GM21786 (cell line): ENCODE results near the gene ENTHD1.

ENCODE experiments used
- ATAC-seq: cut with Tn5 transposase; IDR thresholded peaks from one replicate; pipeline ENCODE4 v1.9.1; 2021; ENCODE audit not compliant: unreplicated experiment

The ENTHD1 gene

GRCh38 chr22:39718921-39719475 lies 174.6 kb downstream of the ENTHD1 start:
- no peak for ATAC-seq

GRCh38 chr22:39718206-39718605 lies 175.4 kb downstream of the ENTHD1 start:
- no peak for ATAC-seq

- no peak for ATAC-seq
Observed at GRCh38 chr22:39717099-39717498, 176.5 kb downstream of the ENTHD1 start.

GRCh38 chr22:39716534-39716933 lies 177.0 kb downstream of the ENTHD1 start:
- ATAC-seq = no peak

GRCh38 chr22:39715778-39716495 lies 177.6 kb downstream of the ENTHD1 start:
- ATAC-seq = no peak

- ATAC-seq = no peak
Observed at GRCh38 chr22:39714321-39714720, 179.2 kb downstream of the ENTHD1 start.

- ATAC-seq = no peak
Observed at GRCh38 chr22:39713799-39714290, 179.7 kb downstream of the ENTHD1 start.

- ATAC-seq = no peak
Observed at GRCh38 chr22:39712751-39713525, 180.6 kb downstream of the ENTHD1 start.

GRCh38 chr22:39712081-39712480 lies 181.5 kb downstream of the ENTHD1 start:
- ATAC-seq = no peak

- ATAC-seq = no peak
Observed at GRCh38 chr22:39710380-39711150, 183.0 kb downstream of the ENTHD1 start.

- no peak for ATAC-seq
Observed at GRCh38 chr22:39707816-39708215, 185.7 kb downstream of the ENTHD1 start.

- no peak for ATAC-seq
Observed at GRCh38 chr22:39707351-39707750, 186.2 kb downstream of the ENTHD1 start.

- ATAC-seq = no peak
Observed at GRCh38 chr22:39706376-39707140, 187.0 kb downstream of the ENTHD1 start.

- ATAC-seq = no peak
Observed at GRCh38 chr22:39705386-39705785, 188.2 kb downstream of the ENTHD1 start.

GRCh38 chr22:39703928-39704639 lies 189.5 kb downstream of the ENTHD1 start:
- no peak for ATAC-seq

- ATAC-seq = no peak
Observed at GRCh38 chr22:39703091-39703490, 190.5 kb downstream of the ENTHD1 start.

- no peak for ATAC-seq
Observed at GRCh38 chr22:39700565-39700964, 193.0 kb downstream of the ENTHD1 start.

GRCh38 chr22:39699631-39700360 lies 193.8 kb downstream of the ENTHD1 start:
- no peak for ATAC-seq

- no peak for ATAC-seq
Observed at GRCh38 chr22:39697790-39698430, 195.7 kb downstream of the ENTHD1 start.
